ENCODE data around the gene RNF144B.

- TF ChIP-seq CTCF (IDR thresholded peaks at IDR 0.05) (no peak), POLR2AphosphoS5 (IDR thresholded peaks at IDR 0.05) (no peak)
Measured at GRCh38 chr6:18393698-18394097, 6.5 kb downstream of the RNF144B start.
